IMR-90 (cell line): ENCODE data around the gene IL17C. TPM values are rescaled to one million over a fixed set of nuclear protein-coding genes. Genes with fewer than 3 reads are reported as not detected.

Experiments
- ATAC-seq: fragments of 200-7000 bp; cut with Tn5 transposase; 2 replicates; pipeline ENCODE4 v1.9.1; 2020; ENCODE audit warnings: low read depth, mild to moderate bottlenecking, moderate library complexity
- BruUV-seq: library from RNA; stranded (reverse); fragments of 400-500 nt; replicated peaks from 2 replicates; lab custom pipeline; 2021; lab: Mats Ljungman, UMichigan
- CTCF ChIA-PET: fragments of 300-600 bp; formaldehyde crosslinking; extraction: SDS; loops from one replicate; lab custom pipeline; 2021; ENCODE audit warnings: antibody characterized with exemption; lab: Yijun Ruan, JAX
- POLR2A ChIA-PET: fragments of 300-600 bp; sonication (Branson Sonifier 250); formaldehyde crosslinking; loops from one replicate; lab custom pipeline; 2022; ENCODE audit warnings: antibody characterized with exemption; ENCODE audit not compliant: unreplicated experiment; lab: Charles Lee
- DNase-seq: peaks from one replicate; pipeline ENCODE4 v3.0.0; 2013
- H2AFZ ChIP-seq: replicated peaks from 2 replicates; pipeline ENCODE3; 2013; ENCODE audit warnings: low read length, mild to moderate bottlenecking; ENCODE audit not compliant: poor library complexity
- H2AK5ac ChIP-seq: 2 replicates; pipeline ENCODE4 v1.6.1; 2013; ENCODE audit warnings: low read depth, low read length, inconsistent platforms
- H2AK9ac ChIP-seq: replicated peaks from 2 replicates; pipeline ENCODE3; 2013; ENCODE audit warnings: mild to moderate bottlenecking, low read depth, low read length, moderate library complexity; ENCODE audit not compliant: poor library complexity
- H2BK120ac ChIP-seq: 2 replicates; pipeline ENCODE4 v1.6.1; 2013; ENCODE audit warnings: low read depth, low read length, inconsistent platforms
- H2BK15ac ChIP-seq: 3 replicates; pipeline ENCODE4 v1.6.1; 2013; ENCODE audit warnings: low read depth, low read length, inconsistent platforms
- H2BK20ac ChIP-seq: 2 replicates; pipeline ENCODE4 v1.6.1; 2013; ENCODE audit warnings: low read depth, mild to moderate bottlenecking, inconsistent platforms, low read length, moderate library complexity
- H2BK5ac ChIP-seq: 2 replicates; pipeline ENCODE4 v1.6.1; 2013; ENCODE audit warnings: mild to moderate bottlenecking, low read depth, low read length, inconsistent platforms; ENCODE audit not compliant: poor library complexity, severe bottlenecking
- H3K14ac ChIP-seq: replicated peaks from 2 replicates; pipeline ENCODE4 v1.6.1; 2013; ENCODE audit warnings: low read depth, low read length, inconsistent platforms
- H3K18ac ChIP-seq: 2 replicates; pipeline ENCODE4 v1.6.1; 2013; ENCODE audit warnings: low read depth, low read length, control low read depth
- H3K23ac ChIP-seq: 2 replicates; pipeline ENCODE4 v1.6.1; 2013; ENCODE audit warnings: low read depth, low read length, inconsistent platforms
- H3K27ac ChIP-seq: 2 replicates; pipeline ENCODE4 v1.5.1; 2013; ENCODE audit warnings: mild to moderate bottlenecking, control low read depth, low read length; ENCODE audit not compliant: insufficient read depth
- H3K27me3 ChIP-seq: 2 replicates; pipeline ENCODE4 v1.6.1; 2013; ENCODE audit warnings: low read length; ENCODE audit not compliant: control insufficient read depth, insufficient read depth
- H3K36me3 ChIP-seq: 2 replicates; pipeline ENCODE4 v1.6.1; 2013; ENCODE audit warnings: low read length, mixed read lengths; ENCODE audit not compliant: control insufficient read depth, insufficient read depth
- H3K4ac ChIP-seq: 2 replicates; pipeline ENCODE4 v1.6.1; 2013; ENCODE audit warnings: low read depth, low read length, inconsistent platforms
- H3K4me1 ChIP-seq: 2 replicates; pipeline ENCODE4 v1.6.1; 2013; ENCODE audit warnings: low read length, mixed read lengths; ENCODE audit not compliant: control insufficient read depth, insufficient read depth
- H3K4me2 ChIP-seq: 2 replicates; pipeline ENCODE4 v1.6.1; 2013; ENCODE audit warnings: low read depth, mild to moderate bottlenecking, control low read depth, low read length, moderate library complexity
- H3K4me3 ChIP-seq: 2 replicates; pipeline ENCODE4 v1.5.1; 2013; ENCODE audit warnings: low read depth, mild to moderate bottlenecking, control low read depth, low read length, moderate library complexity; ENCODE audit not compliant: insufficient read depth
- H3K56ac ChIP-seq: 2 replicates; pipeline ENCODE4 v1.6.1; 2013; ENCODE audit warnings: low read length, inconsistent platforms; ENCODE audit not compliant: insufficient read depth; ENCODE audit errors: extremely low read depth
- H3K79me1 ChIP-seq, 2 experiments: 2 replicates each; pipeline ENCODE4 v1.6.1; 2013; ENCODE audit warnings: low read length in 2 of 2, inconsistent platforms in 1 of 2, low read depth in 1 of 2
- H3K9ac ChIP-seq: 2 replicates; pipeline ENCODE4 v1.6.1; 2013; ENCODE audit warnings: low read depth, low read length, control low read depth
- H3K9me1 ChIP-seq: 2 replicates; pipeline ENCODE4 v1.6.1; 2013; ENCODE audit warnings: low read length, inconsistent platforms; ENCODE audit not compliant: insufficient read depth
- H3K9me3 ChIP-seq: 2 replicates; pipeline ENCODE4 v1.6.1; 2013; ENCODE audit warnings: low read length; ENCODE audit not compliant: control insufficient read depth, insufficient read depth
- H4K20me1 ChIP-seq: 2 replicates; pipeline ENCODE4 v1.6.1; 2013; ENCODE audit warnings: low read length, inconsistent platforms; ENCODE audit not compliant: insufficient read depth
- H4K5ac ChIP-seq: 2 replicates; pipeline ENCODE4 v1.6.1; 2013; ENCODE audit warnings: mild to moderate bottlenecking, low read depth, low read length, control low read depth
- H4K8ac ChIP-seq, 2 experiments: 2 replicates each; pipeline ENCODE4 v1.6.1; 2013; ENCODE audit warnings: low read depth in 2 of 2, low read length in 2 of 2, control low read depth in 1 of 2, inconsistent platforms in 1 of 2
- H4K91ac ChIP-seq: 2 replicates; pipeline ENCODE4 v1.6.1; 2013; ENCODE audit warnings: low read depth, low read length, inconsistent platforms; ENCODE audit not compliant: insufficient read depth
- CEBPB ChIP-seq: IDR thresholded peaks from 2 replicates; pipeline ENCODE4 v1.6.1; 2012; ENCODE audit warnings: low read depth, low read length, improper control_type of control experiment
- CHD1 ChIP-seq: IDR thresholded peaks from 2 replicates; pipeline ENCODE4 v1.6.1; 2012; ENCODE audit warnings: low read depth, low read length, improper control_type of control experiment
- MAZ ChIP-seq: IDR thresholded peaks from 2 replicates; pipeline ENCODE4 v1.6.1; 2012; ENCODE audit warnings: low read depth, mild to moderate bottlenecking, low read length, improper control_type of control experiment, moderate library complexity, borderline replicate concordance
- MXI1 ChIP-seq: IDR thresholded peaks from 2 replicates; pipeline ENCODE4 v1.6.1; 2012; ENCODE audit warnings: low read depth, mild to moderate bottlenecking, low read length, moderate library complexity, borderline replicate concordance
- POLR2A ChIP-seq: IDR thresholded peaks from 2 replicates; pipeline ENCODE4 v1.6.1; 2012; ENCODE audit warnings: mild to moderate bottlenecking, low read depth, low read length
- RAD21 ChIP-seq: IDR thresholded peaks from 2 replicates; pipeline ENCODE4 v1.6.1; 2012; ENCODE audit warnings: low read length, improper control_type of control experiment
- RFX5 ChIP-seq: IDR thresholded peaks from 2 replicates; pipeline ENCODE4 v1.8.0; 2012; ENCODE audit warnings: low read depth, mild to moderate bottlenecking, low read length, moderate library complexity
- WGBS, 2 experiments: methylation state at CpG; one replicate each; pipeline versions ENCODE4 v1.1.5 to v1.1.7; 2013; ENCODE audit warnings: missing lambda C conversion rate in 2 of 2; ENCODE audit not compliant: insufficient read length in 1 of 2; ENCODE audit errors: extremely low coverage in 2 of 2; 5-methylcytosine and 5-hydroxymethylcytosine counted together
- dilution Hi-C: fragments of 300-500 bp; cut with HindIII; formaldehyde crosslinking; loops from one replicate; pipeline ENCODE4 v1.14.3; 2018; ENCODE audit warnings: low sequenced_read_pairs; ENCODE audit not compliant: unreplicated experiment
- in situ Hi-C: fragments of 300-500 bp; cut with MboI; formaldehyde crosslinking; loops from 3 replicates; pipeline ENCODE4 v1.14.3; 2019; ENCODE audit warnings: low sequenced_read_pairs, inconsistent platforms, mixed read lengths
- intact Hi-C: fragments of 100-400 bp; cut with micrococcal nuclease; formaldehyde crosslinking; loops from 2 replicates; pipeline ENCODE4 v1.10.0; 2022
- polyA plus RNA-seq, 3 experiments: library from polyadenylated mRNA; depleted of rRNA; stranded (reverse); fragments of >200 nt; gene quantifications; 2 replicates each; pipeline ENCODE4 v1.2.3, GENCODE V29; 2012; ENCODE audit warnings: low replicate concordance in 1 of 3
- total RNA-seq: library from RNA; depleted of rRNA; stranded (reverse); fragments of >200 nt; gene quantifications from 2 replicates; pipeline ENCODE4 v1.2.3, GENCODE V29; 2012
- TF ChIP-seq, protein P1 (sequence below): fragments of 150-350 bp; IDR thresholded peaks from 2 replicates; pipeline ENCODE4 v1.6.1; 2017; ENCODE audit warnings: mild to moderate bottlenecking, antibody characterized with exemption, low read length, low read depth
- TF ChIP-seq, protein P2 (sequence below): fragments of 150-350 bp; IDR thresholded peaks from 2 replicates; pipeline ENCODE4 v1.6.1; 2016; ENCODE audit warnings: low read depth, mild to moderate bottlenecking, low read length, moderate library complexity, borderline replicate concordance
- TF ChIP-seq, protein P3 (sequence below): conservative IDR thresholded peaks from 2 replicates; pipeline ENCODE4 v1.5.1; 2012; ENCODE audit warnings: mild to moderate bottlenecking, low read depth, low read length, improper control_type of control experiment

The IL17C gene
- total and polyA plus RNA-seq, 2 of the 4 experiments (the other 2 are of a cell fraction): 0.09 TPM; not detected in 1

DNA sequence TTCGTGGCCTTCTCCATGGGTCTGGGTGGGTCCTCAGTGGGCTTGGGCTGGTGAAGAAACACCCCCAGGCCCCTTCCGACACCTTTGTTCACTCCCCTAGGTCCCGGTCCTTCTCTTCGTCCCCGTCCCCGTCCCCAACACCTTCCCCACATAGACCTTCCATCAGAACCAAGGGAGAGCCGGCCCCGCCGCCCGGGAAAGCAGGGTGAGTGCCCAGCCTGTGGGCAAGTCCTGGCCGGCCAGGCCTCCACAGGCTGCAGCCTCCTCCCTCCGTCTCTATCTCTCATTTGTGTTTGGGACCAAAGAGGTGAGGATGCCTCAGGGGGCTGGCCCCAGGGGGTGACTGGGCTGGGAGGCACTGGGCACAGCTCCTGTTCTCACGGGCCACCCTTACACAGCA is 14.5 kb upstream of the IL17C start:
- DNase-seq (no peak), ATAC-seq (no peak)
- Histone ChIP-seq H3K9me1 (peaks cover 13% of the 10 kb centered on the region), H2BK5ac (no peak overlapping the region), H3K27ac (no peak overlapping the region), H3K56ac (no peak overlapping the region), H3K4me1 (peaks cover 12% of the 10 kb centered on the region), H2AK9ac (no peak overlapping the region), H3K14ac (no peak overlapping the region), H3K18ac (no peak overlapping the region), H3K9me3 (no peaks in the 10 kb centered on the region), H3K9ac (no peak overlapping the region), H4K91ac (no peak overlapping the region), H3K27me3 (no peaks in the 10 kb centered on the region), H3K4me3 (no peak overlapping the region), H2BK20ac (no peak overlapping the region), H4K20me1 (peaks cover 41% of the 10 kb centered on the region), H2AK5ac (no peak overlapping the region), H4K5ac (no peak overlapping the region), H2BK120ac (no peak overlapping the region), H2BK15ac (no peak overlapping the region), H3K4me2 (no peak overlapping the region), H2AFZ (no peak overlapping the region), H3K4ac (no peak overlapping the region), H4K8ac (no peak overlapping the region), H3K79me1 (peaks cover 8 to 41% of the 10 kb centered on the region in 2 experiments), H3K36me3 (peaks cover 61% of the 10 kb centered on the region), H3K23ac (no peak overlapping the region)
- BruUV-seq: no TSS peak
- POLR2A ChIA-PET: no interaction called here
- in situ Hi-C loops: no loop called here
- CTCF ChIA-PET: no interaction called here
- dilution Hi-C loops: no loop called here
- intact Hi-C loops: no loop called here
- no peak for TF ChIP-seq MXI1
- TF ChIP-seq, protein P1, sequence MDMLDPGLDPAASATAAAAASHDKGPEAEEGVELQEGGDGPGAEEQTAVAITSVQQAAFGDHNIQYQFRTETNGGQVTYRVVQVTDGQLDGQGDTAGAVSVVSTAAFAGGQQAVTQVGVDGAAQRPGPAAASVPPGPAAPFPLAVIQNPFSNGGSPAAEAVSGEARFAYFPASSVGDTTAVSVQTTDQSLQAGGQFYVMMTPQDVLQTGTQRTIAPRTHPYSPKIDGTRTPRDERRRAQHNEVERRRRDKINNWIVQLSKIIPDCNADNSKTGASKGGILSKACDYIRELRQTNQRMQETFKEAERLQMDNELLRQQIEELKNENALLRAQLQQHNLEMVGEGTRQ: no peak
- TF ChIP-seq MAZ: no peak
- no peak for TF ChIP-seq RFX5
- TF ChIP-seq CEBPB: no peak
- TF ChIP-seq, protein P2, sequence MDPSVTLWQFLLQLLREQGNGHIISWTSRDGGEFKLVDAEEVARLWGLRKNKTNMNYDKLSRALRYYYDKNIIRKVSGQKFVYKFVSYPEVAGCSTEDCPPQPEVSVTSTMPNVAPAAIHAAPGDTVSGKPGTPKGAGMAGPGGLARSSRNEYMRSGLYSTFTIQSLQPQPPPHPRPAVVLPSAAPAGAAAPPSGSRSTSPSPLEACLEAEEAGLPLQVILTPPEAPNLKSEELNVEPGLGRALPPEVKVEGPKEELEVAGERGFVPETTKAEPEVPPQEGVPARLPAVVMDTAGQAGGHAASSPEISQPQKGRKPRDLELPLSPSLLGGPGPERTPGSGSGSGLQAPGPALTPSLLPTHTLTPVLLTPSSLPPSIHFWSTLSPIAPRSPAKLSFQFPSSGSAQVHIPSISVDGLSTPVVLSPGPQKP: no peak
- TF ChIP-seq POLR2A: no peak
- TF ChIP-seq, protein P3, sequence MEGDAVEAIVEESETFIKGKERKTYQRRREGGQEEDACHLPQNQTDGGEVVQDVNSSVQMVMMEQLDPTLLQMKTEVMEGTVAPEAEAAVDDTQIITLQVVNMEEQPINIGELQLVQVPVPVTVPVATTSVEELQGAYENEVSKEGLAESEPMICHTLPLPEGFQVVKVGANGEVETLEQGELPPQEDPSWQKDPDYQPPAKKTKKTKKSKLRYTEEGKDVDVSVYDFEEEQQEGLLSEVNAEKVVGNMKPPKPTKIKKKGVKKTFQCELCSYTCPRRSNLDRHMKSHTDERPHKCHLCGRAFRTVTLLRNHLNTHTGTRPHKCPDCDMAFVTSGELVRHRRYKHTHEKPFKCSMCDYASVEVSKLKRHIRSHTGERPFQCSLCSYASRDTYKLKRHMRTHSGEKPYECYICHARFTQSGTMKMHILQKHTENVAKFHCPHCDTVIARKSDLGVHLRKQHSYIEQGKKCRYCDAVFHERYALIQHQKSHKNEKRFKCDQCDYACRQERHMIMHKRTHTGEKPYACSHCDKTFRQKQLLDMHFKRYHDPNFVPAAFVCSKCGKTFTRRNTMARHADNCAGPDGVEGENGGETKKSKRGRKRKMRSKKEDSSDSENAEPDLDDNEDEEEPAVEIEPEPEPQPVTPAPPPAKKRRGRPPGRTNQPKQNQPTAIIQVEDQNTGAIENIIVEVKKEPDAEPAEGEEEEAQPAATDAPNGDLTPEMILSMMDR: no peak
- TF ChIP-seq CHD1: no peak
- TF ChIP-seq RAD21: no peak
- WGBS, 2 experiments: 92% methylated on average over 4 of the region's 13 CpGs; no CpG with 5 or more reads in 1 of the 2 experiments
